Kidney tubule cell (primary cell): ENCODE measurements around the gene TMEM40.
"Not testable (repeated sequence)": the region's sequence is repeated elsewhere in the genome, so short reads cannot be mapped to it uniquely, and the experiment has no call there.

Experiments
- DNase-seq: peaks from one replicate; pipeline ENCODE4 v3.0.0-alpha.2; 2018; ENCODE audit warnings: low spot score

TMEM40 gene

DNA sequence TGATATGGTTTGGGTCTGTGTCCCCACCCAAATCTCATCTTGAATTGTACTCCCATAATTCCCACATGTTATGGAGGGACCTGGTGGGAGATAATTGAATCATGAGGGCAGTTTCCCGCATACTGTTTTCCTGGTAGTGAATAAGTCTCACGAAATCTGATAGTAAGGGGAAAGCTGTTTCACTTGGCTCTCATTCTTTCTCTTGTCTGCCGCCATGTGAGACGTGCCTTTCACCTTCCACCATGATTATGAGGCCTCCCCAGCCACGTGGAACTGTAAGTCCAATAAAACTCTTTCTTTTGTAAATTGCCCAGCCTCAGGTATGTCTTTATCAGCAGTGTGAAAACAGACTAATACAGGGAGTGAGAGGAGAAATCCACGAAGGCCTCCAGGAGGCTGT is 16.9 kb upstream of the TMEM40 start:
- DNase-seq, result not testable (repeated sequence)

DNA sequence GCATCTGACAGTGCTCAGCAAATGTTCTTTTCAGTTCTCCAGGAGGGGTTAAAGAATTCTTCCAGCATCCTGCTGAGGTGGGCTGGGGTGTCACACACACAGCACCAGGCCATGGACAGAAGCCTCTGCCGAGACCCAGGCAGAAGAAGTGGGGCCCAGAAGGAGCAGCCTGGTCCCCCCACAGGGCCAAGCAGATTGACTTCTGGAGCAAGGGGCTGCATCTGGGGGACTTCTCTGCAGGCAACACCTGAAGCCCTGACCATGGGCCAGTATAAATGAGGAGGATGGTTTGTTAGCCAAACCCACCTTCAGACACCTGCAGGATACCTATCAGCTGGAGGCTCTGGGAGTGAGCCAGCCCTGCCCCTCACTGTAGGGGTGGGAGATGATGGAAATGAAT is 16.2 kb upstream of the TMEM40 start:
- no peak for DNase-seq

DNA sequence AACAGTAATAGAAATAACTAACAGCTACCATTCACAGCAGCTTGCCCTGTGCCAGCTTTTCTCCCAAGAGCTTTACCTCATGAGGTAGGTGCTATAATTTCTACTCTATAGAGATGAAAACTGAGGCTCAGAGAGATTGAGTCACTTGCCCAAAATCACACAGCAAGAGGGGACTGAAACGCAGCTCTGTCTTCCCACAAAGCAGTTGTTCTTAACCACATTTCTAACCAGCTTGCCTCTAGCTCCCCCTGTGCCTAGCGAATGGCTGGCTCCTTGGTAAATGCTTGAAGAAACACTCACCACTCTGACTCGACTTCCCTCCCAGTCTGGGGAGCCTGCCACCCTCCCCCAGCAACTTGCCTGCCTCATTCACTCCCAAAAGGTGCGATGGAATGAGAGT is 15.6 kb upstream of the TMEM40 start:
- no peak for DNase-seq

DNA sequence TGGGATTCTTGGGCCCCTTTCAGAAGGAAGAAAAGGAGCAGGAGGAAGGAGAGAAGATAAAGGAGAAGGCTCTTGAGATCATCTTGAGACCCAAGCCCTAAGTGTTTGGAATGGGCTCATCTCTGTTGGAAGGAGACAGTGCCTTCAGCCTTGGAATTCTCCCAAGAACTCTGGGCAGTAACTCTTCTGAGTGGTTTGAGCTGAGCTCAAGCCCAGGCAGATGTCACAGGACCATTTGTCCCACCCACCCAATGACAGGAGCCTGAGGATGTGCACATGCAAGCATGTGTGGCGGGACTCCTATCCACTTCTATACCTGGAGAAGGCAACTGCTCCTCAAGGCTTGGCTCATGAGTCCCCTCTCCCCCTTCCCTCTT is 14.6 kb upstream of the TMEM40 start:
- DNase-seq, result no peak

DNA sequence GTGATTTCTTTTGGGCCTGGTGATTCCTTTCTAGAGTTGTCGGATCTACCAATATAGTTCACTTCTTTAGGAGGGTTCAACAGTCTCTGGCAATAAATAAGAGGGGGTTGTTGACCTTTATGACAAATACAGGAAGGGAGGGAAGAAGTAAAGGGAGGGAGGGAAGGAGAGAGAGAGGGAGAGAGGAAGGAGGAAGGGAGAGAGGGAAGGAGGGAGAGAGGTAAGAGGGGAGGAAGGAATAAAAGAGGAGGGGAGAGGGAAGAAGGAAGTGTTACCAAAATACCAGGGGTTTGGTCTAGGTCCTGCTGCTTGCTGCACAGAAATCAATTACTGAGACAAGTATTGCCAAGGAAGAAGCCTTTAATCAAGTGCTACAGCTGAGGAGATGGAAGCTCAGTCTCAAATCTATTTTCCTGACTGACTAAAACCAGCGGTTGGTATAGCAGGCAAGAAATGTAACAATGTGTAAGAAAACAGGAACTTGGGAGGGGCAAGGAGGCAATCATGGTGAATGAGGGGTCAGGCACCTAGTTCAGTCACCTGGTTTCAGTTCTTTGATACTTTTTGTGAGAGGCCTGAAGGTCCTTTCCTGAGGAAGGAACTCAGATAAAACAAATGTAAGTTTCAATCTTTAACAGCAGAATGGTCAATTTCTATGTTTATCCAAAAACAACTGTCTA is 14.1 kb upstream of the TMEM40 start:
- no peak for DNase-seq

DNA sequence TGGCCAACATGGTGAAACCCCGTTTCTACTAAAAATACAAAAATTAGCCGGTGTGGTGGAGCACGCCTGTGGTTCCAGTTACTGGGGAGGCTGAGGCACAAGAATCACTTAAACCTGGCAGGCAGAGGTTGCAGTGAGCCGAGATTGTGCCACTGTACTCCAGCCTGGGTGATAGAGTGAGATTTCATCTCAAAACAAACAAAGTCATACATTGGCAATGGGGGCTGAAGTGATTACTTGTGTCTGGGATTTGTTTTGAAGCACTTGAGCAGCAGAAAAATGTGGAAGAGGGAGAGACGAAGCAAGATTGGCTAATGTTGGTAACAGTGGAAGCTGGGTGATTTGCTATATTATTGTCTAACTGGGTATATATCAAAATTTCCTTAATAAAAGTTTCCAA is 13.4 kb upstream of the TMEM40 start:
- DNase-seq, result no peak

DNA sequence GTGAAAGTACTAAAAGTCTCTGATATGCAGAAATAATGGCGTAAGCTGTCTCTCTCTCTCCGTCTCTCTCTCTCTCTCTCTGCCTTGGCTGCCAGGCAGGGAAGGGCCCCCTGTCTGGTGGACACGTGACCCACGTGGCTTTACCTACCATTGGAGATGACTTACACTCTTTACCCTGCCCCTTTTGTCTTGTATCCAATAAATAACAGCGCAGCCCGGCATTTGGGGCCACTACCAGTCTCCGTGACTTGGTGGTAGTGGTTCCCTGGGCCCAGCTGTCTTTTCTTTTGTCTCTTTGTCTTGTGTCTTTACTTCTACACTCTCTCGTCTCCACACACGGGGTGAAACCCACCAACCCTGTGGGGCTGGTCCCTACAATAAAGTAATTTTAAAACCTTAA is 12.2 kb upstream of the TMEM40 start:
- DNase-seq, result no peak

GRCh38 chr3:12769761-12770160 is 10.7 kb upstream of the TMEM40 start:
- no peak for DNase-seq

- no peak for DNase-seq
Observed at GRCh38 chr3:12768579-12769527, 9.8 kb upstream of the TMEM40 start.

DNA sequence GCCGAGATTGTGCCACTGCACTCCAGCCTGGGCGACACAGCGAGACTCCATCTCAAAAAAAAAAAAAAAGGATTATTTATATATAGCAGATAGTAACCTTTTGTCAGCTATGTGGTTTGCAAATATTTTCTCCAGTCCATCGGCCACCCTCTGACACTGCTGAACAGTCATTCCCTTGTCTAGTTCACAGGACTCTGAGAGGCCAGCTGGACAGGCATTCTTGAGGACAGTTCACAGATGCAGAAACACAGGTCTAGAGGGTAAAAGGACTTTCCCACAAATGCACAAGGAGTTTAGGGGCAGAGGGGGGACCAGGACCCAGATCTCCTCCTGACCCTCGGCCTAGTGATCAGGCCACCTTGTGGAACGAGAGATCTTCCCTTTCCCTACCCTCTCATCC is 7.5 kb upstream of the TMEM40 start:
- peak; percentile 73 for DNase-seq

- no peak for DNase-seq
Observed at GRCh38 chr3:12764171-12764776, 5.2 kb upstream of the TMEM40 start.

- no peak for DNase-seq
Observed at GRCh38 chr3:12759693-12760565, 870 bp upstream of the TMEM40 start.

DNA sequence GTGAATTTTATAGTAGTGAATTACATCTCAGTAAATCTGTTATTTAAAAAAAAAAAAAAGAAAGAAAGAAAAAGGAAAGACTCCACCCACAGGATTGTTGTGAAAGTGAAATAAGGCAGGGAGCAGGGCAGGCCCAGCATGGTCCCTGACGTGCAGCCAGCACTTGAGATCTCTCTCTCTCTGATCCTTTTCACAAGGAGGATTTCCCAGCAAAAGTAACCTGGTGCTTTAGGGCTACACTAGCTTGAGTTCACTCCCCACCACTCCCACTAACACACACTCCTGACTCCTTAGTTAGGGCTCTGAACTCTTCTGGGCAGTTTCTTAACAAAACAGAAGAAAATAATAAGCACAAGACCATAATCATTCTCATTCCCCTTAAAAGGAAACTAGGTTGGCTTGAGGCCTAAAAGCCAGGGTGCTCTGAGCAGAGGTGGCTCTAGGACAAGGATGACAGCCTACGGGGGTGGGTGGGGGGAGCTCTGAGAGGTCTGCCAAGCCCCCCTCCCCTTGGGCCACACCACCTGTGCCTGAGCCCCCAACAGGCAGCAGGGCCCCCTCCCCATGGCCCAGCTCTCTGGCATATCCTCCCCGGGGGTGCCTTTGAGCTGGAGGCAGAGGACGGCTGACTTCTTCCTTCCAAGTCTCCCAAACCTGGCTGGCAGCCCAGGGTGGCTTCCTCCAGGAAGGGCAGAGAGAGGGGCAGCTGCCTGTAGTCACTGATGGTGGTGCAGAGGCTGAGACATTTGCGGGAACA is 856 bp downstream of the TMEM40 start:
- DNase-seq, result peak; percentile 23

DNA sequence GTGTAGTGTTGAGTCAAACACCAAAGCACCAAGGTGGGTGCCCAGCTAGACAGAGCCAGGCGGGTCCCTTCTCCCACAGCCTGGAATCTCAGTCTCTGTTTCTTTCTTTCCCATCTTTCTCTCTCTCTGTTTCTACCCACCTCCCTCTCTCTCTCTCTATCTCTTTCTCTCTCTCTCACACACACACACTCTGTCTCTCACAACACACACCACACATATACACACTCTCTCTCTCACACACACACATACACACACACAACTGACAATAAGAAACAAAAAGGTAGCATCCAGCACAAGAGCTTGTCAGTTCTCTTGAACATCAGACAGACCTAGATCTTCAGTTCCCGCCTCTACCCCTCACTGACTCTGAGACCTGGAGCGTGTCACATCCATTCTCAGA is 2.4 kb downstream of the TMEM40 start:
- no peak for DNase-seq

- no peak for DNase-seq
Observed at GRCh38 chr3:12756175-12756574, 2.9 kb downstream of the TMEM40 start.

DNA sequence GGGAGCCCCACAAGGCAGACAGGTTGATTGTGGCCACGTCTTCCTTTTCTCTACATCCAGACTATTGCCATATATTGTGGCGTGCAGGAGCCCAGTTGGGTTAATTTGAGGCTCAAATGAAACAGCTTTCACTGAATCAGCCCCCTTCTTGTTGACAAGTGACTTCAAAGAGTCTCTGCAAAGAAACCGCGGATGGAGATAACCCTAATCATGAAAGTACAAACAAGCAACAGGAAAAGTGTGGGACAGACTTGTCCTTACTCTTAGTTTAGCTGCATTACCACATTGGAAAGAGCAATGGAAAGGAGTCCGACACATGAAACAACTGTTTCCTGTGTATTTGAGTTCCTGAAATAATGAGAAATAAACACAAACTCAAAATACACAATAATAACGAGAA is 3.3 kb downstream of the TMEM40 start:
- DNase-seq, result no peak

DNA sequence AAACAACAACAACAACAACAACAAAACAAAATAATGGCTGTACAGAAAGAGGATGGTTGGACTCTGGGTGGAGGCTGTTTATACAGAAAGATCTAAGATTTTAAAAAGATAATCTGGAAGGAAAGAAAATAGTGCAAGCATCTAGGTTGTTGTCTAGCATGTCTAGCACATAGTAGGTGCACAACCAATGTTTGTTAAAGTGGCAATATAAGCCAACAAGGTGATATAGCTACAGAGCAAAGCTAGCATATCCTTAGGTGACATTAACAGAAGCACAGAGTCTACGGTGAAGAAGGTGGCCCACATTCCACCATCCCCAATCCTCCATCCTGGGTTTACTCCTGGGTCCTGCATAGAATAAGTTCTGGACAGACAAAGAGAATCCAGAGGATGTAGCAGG is 4.7 kb downstream of the TMEM40 start:
- no peak for DNase-seq

DNA sequence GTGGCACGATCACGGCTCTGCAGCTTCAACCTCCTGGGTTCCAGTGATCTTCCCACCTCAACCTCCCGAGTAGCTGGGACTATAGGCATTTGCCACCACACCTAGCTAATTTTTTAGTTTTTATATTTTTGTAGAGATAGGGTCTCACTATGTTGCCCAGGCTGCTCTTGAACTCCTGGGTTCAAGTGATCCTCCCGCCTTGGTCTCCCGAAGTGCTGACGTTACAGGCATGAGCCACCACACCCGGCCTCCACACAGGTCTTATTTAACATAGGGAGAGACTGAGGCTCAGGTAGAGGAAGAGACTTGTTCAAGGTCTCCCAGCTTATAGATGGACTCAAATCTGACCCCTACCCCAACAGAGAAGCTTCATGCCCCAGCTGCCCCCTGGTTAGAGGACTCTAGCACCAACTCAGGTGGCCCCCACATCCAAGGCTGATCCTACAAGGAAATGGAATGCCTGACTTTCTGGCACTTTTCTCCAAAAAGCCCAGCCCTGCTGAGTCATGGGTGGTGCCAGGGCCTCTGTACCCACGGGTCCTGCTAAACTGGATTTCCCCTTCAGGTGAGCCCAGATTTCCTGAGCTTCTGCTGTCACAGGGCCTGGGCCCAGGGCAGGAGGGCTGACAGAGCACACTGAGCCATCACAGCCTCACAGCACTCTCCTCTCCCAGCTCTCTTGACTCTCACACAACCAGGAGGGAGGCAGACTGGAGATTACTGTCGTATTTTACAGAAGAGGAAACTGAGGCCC is 5.6 kb downstream of the TMEM40 start:
- DNase-seq, result peak; percentile 71

GRCh38 chr3:12752809-12753208 is 6.2 kb downstream of the TMEM40 start:
- DNase-seq, result peak; percentile 84

DNA sequence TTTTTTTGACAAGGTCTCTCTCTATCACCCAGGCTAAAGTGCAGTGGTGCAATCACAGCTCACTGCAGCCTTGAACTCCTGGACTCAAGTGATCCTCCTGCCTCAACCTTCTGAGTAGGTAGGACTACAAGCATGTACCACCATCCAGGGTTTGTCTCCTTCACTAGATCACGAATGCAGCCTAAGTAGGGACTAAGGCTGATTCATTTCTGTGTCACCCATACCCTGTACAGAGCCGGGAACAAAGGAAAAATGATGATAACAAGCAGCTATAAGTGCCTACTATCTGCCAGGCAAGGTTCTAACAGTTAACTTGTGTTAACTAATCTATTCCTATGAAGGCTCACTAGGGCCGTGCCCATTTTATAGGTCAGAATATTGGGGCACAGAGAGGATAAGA is 7.0 kb downstream of the TMEM40 start:
- peak; percentile 48 for DNase-seq

- peak; percentile 89 for DNase-seq
Observed at GRCh38 chr3:12751571-12751970, 7.5 kb downstream of the TMEM40 start.
